CD4-positive, alpha-beta T cell treated with Interleukin-15 for 4 hours (primary cell): Measurements from ENCODE around the gene RHBDL3.

Experiments used
- DNase-seq: peaks from one replicate; pipeline ENCODE4 v3.0.0-alpha.2; 2020; ENCODE audit warnings: low spot score

The RHBDL3 gene

GRCh38 chr17:32266389-32267301 lies 1.0 kb downstream of the RHBDL3 start:
- no peak for DNase-seq

GRCh38 chr17:32267690-32268205 lies 2.1 kb downstream of the RHBDL3 start:
- DNase-seq, result no peak

- DNase-seq, result no peak
These were observed 3.2 kb downstream of the RHBDL3 start for GRCh38 chr17:32268734-32269288.

GRCh38 chr17:32269377-32269776 lies 3.7 kb downstream of the RHBDL3 start:
- no peak for DNase-seq

GRCh38 chr17:32271844-32272243 lies 6.2 kb downstream of the RHBDL3 start:
- DNase-seq, result no peak

GRCh38 chr17:32274101-32274500 lies 8.5 kb downstream of the RHBDL3 start:
- no peak for DNase-seq

- DNase-seq, result no peak
These were observed 9.0 kb downstream of the RHBDL3 start for GRCh38 chr17:32274643-32275042.

GRCh38 chr17:32275060-32276042 lies 9.7 kb downstream of the RHBDL3 start:
- DNase-seq, result no peak

- DNase-seq, result no peak
These were observed 10.6 kb downstream of the RHBDL3 start for GRCh38 chr17:32276171-32276601.

GRCh38 chr17:32277284-32277683 lies 11.7 kb downstream of the RHBDL3 start:
- no peak for DNase-seq

- no peak for DNase-seq
These were observed 13.2 kb downstream of the RHBDL3 start for GRCh38 chr17:32278815-32279214.

- DNase-seq, result no peak
These were observed 14.5 kb downstream of the RHBDL3 start for GRCh38 chr17:32279891-32280716.

GRCh38 chr17:32281011-32281451 lies 15.4 kb downstream of the RHBDL3 start:
- DNase-seq, result no peak

GRCh38 chr17:32283745-32284201 lies 18.1 kb downstream of the RHBDL3 start:
- no peak for DNase-seq

GRCh38 chr17:32285306-32285705 lies 19.7 kb downstream of the RHBDL3 start:
- no peak for DNase-seq

GRCh38 chr17:32285746-32286517 lies 20.3 kb downstream of the RHBDL3 start:
- DNase-seq, result no peak

GRCh38 chr17:32286518-32286900 lies 20.9 kb downstream of the RHBDL3 start:
- no peak for DNase-seq

- DNase-seq, result no peak
These were observed 22.3 kb downstream of the RHBDL3 start for GRCh38 chr17:32287804-32288511.

- DNase-seq, result no peak
These were observed 23.0 kb downstream of the RHBDL3 start for GRCh38 chr17:32288615-32289014.
